Measurements from ENCODE around the gene ZNF750. TPM values are rescaled to one million over a fixed set of nuclear protein-coding genes. Genes with fewer than 3 reads are reported as not detected.

Gene ZNF750
- total RNA-seq, 1 experiment from 2014 or later = not detected

DNA sequence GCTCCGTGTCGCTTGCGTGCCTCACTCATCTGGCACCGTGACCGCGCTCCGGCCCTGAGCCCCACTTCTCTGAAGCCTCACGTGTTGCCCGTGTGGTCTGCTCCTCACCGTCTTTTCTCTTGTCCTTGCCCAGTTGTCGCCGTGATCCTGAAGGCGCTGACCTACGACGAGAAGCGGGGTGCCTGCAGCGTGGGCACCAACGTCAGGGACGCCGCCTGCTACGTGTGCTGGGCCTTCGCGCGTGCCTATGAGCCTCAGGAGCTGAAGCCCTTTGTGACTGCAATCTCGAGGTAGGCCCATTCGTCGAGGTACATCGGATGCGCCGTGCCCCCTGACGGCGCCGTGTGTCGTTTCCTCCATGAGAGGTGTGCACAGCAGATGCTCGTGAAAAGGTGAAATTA is 30.3 kb upstream of the ZNF750 start:
- H3K4me3 ChIP-seq (ENCODE audit: low read depth, low read length, poor library complexity, severe bottlenecking) = no peak overlapping the region
- POLR2A ChIA-PET (ENCODE audit: low non-redundant PET) = interaction anchor here (0.7 kb wide), 1 partner anchor 15 kb away, joined by 3 read pairs; no protein-coding TSS in a partner anchor
- no peaks in the 10 kb centered on the region for H3K27me3 ChIP-seq (replicated peaks; ENCODE audit: insufficient read depth, low read depth, low read length, poor library complexity)
- CTCF ChIA-PET = no interaction called here
- TF ChIP-seq EZH2 (IDR thresholded peaks at IDR 0.05; ENCODE audit: borderline replicate concordance, low read depth, low read length, poor library complexity, severe bottlenecking) = no peak
- TF ChIP-seq, protein P1, sequence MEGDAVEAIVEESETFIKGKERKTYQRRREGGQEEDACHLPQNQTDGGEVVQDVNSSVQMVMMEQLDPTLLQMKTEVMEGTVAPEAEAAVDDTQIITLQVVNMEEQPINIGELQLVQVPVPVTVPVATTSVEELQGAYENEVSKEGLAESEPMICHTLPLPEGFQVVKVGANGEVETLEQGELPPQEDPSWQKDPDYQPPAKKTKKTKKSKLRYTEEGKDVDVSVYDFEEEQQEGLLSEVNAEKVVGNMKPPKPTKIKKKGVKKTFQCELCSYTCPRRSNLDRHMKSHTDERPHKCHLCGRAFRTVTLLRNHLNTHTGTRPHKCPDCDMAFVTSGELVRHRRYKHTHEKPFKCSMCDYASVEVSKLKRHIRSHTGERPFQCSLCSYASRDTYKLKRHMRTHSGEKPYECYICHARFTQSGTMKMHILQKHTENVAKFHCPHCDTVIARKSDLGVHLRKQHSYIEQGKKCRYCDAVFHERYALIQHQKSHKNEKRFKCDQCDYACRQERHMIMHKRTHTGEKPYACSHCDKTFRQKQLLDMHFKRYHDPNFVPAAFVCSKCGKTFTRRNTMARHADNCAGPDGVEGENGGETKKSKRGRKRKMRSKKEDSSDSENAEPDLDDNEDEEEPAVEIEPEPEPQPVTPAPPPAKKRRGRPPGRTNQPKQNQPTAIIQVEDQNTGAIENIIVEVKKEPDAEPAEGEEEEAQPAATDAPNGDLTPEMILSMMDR (conservative IDR thresholded peaks at IDR 0.05; ENCODE audit: low read depth, low read length) = no peak
- intact Hi-C loops (cut with micrococcal nuclease; ENCODE audit: unreplicated experiment) = no loop called here
- no peak for DNase-seq (ENCODE audit: low spot score)
- H3K4me1 ChIP-seq (ENCODE audit: insufficient read depth, low read length, poor library complexity, severe bottlenecking) = peaks cover 15% of the 10 kb centered on the region
- no TSS peak for BruUV-seq (replicated peaks)
- peaks cover 13% of the 10 kb centered on the region for H3K36me3 ChIP-seq (ENCODE audit: insufficient read depth, low read length, poor library complexity, severe bottlenecking)
- H3K9me3 ChIP-seq (ENCODE audit: low read depth, low read length, poor library complexity, severe bottlenecking) = no peaks in the 10 kb centered on the region
- no peak overlapping the region for H3K27ac ChIP-seq (ENCODE audit: low read depth, low read length, poor library complexity, severe bottlenecking)

DNA sequence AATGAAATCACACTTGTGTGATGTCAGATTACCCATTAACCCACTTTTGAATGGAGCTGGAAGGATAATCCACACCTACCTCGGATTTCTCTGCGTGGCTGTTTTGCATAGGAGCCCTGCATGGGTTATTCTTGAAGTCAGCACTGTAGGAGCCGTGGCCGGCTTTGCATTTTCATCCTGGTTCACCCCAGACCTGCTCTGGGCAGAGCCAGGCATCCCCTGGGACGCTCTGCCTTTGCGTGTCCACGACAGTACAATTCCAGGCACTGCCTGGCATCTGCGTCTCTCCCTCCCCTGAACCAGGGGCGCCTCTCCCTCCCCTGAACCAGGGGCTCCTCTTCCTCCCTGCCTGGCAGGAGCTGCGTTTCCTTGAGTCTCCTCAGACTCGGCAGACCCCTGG is 29.7 kb upstream of the ZNF750 start:
- intact Hi-C loops (cut with micrococcal nuclease; ENCODE audit: unreplicated experiment) = no loop called here
- POLR2A ChIA-PET (ENCODE audit: low non-redundant PET) = interaction anchor here (0.7 kb wide), 1 partner anchor 15 kb away, joined by 3 read pairs; no protein-coding TSS in a partner anchor
- Histone ChIP-seq H3K4me1 (ENCODE audit: insufficient read depth, low read length, poor library complexity, severe bottlenecking) (peaks cover 17% of the 10 kb centered on the region), H3K36me3 (ENCODE audit: insufficient read depth, low read length, poor library complexity, severe bottlenecking) (peaks cover 13% of the 10 kb centered on the region), H3K9me3 (ENCODE audit: low read depth, low read length, poor library complexity, severe bottlenecking) (no peaks in the 10 kb centered on the region), H3K27me3 (replicated peaks; ENCODE audit: insufficient read depth, low read depth, low read length, poor library complexity) (no peaks in the 10 kb centered on the region), H3K27ac (ENCODE audit: low read depth, low read length, poor library complexity, severe bottlenecking) (no peak overlapping the region), H3K4me3 (ENCODE audit: low read depth, low read length, poor library complexity, severe bottlenecking) (no peak overlapping the region)
- DNase-seq (ENCODE audit: low spot score) = no peak
- TF ChIP-seq, protein P1 (conservative IDR thresholded peaks at IDR 0.05; ENCODE audit: low read depth, low read length) = no peak
- TF ChIP-seq EZH2 (IDR thresholded peaks at IDR 0.05; ENCODE audit: borderline replicate concordance, low read depth, low read length, poor library complexity, severe bottlenecking) = no peak
- BruUV-seq (replicated peaks) = no TSS peak
- CTCF ChIA-PET = no interaction called here

DNA sequence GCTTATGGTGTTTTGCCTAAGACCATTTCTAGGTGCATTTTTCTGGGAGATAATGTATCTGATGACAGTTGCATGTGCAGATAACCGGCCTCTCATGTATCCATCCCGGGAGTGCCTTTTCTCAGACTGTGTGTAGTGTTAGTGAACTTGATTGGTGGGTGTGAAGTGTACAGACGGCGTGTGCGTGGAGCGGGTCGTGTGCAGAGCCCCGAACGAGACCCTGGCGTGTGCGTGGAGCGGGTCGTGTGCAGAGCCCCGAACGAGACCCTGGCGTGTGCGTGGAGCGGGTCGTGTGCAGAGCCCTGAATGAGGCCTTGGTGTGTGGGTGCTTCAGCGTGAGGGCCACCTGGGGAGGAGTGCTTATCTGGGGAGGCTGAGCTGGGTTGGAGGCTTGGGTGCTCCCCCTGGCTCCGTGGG is 28.9 kb upstream of the ZNF750 start:
- Histone ChIP-seq H3K27ac (ENCODE audit: low read depth, low read length, poor library complexity, severe bottlenecking) (no peak overlapping the region), H3K36me3 (ENCODE audit: insufficient read depth, low read length, poor library complexity, severe bottlenecking) (peaks cover 13% of the 10 kb centered on the region), H3K27me3 (replicated peaks; ENCODE audit: insufficient read depth, low read depth, low read length, poor library complexity) (no peaks in the 10 kb centered on the region), H3K9me3 (ENCODE audit: low read depth, low read length, poor library complexity, severe bottlenecking) (no peaks in the 10 kb centered on the region), H3K4me3 (ENCODE audit: low read depth, low read length, poor library complexity, severe bottlenecking) (no peak overlapping the region), H3K4me1 (ENCODE audit: insufficient read depth, low read length, poor library complexity, severe bottlenecking) (peaks cover 25% of the 10 kb centered on the region)
- ChIA-PET CTCF (no interaction called here), POLR2A (ENCODE audit: low non-redundant PET) (no interaction called here)
- TF ChIP-seq, protein P1 (conservative IDR thresholded peaks at IDR 0.05; ENCODE audit: low read depth, low read length) = no peak
- no peak for TF ChIP-seq EZH2 (IDR thresholded peaks at IDR 0.05; ENCODE audit: borderline replicate concordance, low read depth, low read length, poor library complexity, severe bottlenecking)
- DNase-seq (ENCODE audit: low spot score) = no peak
- intact Hi-C loops (cut with micrococcal nuclease; ENCODE audit: unreplicated experiment) = no loop called here
- BruUV-seq (replicated peaks) = no TSS peak
